ENCODE results near the gene SYNGR4.
"Not testable (repeated sequence)": the region's sequence is repeated elsewhere in the genome, so short reads cannot be mapped to it uniquely, and the experiment has no call there.

The SYNGR4 gene

DNA sequence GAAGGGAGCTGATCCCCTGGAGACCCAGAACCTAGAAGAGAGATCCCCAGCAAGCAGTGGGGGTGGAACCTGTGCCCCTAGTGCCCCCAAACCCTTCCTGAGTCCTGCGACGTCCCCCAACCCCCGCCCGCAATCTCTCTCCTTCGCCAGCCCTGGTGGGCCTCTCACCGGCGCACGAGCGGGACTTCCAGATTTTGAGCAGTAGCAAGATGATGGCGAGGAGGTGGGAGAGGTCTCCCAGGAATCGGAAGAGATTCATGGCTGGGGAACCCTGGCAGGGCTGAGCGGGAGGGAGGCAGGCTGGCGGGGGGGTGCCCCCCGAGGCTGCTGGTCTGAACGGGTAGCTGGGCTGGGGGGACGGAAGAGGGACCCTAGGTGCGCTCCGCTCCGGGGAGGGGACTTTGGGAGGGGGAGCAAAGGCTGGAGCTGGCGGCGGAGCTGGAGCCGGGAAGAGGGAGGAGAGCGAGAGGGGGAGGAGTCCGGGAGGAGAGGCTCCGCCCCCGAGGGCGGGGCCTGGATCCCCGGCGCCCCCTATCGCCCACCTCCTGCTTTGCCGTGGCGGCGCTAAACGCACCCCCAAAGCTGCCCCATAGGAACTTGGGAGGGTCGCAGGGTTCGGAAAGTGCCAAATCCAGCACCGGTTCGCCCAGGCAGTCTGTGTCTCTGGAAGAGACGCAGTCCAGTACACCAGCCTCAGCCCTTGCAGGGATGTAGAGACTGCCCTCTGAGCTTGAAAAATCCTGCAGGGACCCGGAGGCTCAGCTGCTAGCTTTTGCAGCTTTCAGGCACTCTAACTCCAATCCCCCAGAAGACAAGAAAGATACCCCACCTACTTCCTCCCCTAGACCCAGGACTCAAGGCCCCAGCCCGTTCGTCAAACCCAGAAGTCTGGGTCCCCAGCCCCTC is 27.2 kb downstream of the SYNGR4 start, which contains the start of gene KDELR1:
Gene KDELR1, minus strand, starts transcription at position 452 of the 906 bp plus-strand sequence. Its CDS starts 193 bp downstream, at position 259.
- no peak for TF ChIP-seq ZNF8 (CRISPR knock-in tag; IDR thresholded peaks at IDR 0.05)
- TF ChIP-seq, protein P1, sequence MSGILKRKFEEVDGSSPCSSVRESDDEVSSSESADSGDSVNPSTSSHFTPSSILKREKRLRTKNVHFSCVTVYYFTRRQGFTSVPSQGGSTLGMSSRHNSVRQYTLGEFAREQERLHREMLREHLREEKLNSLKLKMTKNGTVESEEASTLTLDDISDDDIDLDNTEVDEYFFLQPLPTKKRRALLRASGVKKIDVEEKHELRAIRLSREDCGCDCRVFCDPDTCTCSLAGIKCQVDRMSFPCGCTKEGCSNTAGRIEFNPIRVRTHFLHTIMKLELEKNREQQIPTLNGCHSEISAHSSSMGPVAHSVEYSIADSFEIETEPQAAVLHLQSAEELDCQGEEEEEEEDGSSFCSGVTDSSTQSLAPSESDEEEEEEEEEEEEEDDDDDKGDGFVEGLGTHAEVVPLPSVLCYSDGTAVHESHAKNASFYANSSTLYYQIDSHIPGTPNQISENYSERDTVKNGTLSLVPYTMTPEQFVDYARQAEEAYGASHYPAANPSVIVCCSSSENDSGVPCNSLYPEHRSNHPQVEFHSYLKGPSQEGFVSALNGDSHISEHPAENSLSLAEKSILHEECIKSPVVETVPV (CRISPR knock-in tag; IDR thresholded peaks at IDR 0.05): no peak
- peak; percentile 76 for ATAC-seq

DNA sequence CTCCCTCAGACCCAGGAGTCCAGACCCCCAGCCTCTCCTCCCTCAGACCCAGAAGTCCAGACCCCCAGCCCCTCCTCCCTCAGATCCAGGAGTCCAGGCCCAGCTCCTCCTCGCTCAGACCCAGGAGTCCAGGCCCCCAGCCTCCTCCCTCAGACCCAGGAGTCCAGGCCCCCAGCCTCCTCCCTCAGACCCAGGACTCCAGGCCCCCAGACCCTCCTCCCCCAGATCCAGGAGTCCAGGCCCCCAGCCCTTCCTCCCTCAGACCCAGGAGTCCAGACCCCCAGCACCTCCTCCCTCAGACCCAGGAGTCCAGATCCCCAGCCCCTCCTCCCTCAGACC is 27.8 kb downstream of the SYNGR4 start:
- ATAC-seq: not testable (repeated sequence)

DNA sequence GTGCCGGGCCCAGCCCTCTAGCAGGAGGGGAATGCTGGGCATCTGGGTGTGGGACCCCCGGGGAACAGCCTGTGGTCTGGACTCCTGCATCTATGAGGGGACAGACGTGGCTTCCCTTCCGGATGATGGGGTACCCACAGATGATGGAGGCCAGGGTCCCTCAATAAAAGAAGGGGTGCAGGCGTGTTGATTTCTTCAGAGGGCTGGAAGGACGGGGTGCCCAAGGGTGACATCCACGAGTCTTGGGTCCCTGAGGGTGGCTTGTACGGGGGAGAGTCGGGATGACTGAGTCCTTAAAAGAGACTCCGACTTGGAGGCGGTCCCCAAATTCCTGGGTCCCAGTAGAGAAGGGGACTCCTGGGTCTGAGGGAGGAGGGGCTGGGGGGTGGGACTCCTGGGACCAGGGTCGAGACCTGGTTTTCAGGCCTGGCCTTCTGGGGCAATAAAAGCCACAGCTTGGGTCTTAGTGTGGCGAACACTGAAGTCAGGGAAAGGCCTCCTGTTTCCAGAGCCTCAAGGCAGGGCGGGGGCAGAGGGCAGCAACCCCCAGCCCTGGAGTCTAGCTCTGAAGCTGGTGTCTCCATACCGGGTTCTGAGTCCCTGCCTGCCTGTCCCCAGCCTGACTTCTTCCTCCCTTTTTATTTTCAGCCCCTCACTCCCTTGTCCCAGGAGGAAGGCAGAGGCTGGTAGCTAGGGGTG is 28.8 kb downstream of the SYNGR4 start:
- peak; percentile 0; the same call in 1 of the 3 replicates for ATAC-seq
- TF ChIP-seq CSDC2 (CRISPR knock-in tag; IDR thresholded peaks at IDR 0.05): no peak
- no peak for TF ChIP-seq ZC3H10 (CRISPR knock-in tag; IDR thresholded peaks at IDR 0.05)
- no peak for TF ChIP-seq ISL1 (CRISPR knock-in tag; IDR thresholded peaks at IDR 0.05)
- TF ChIP-seq, protein P2, sequence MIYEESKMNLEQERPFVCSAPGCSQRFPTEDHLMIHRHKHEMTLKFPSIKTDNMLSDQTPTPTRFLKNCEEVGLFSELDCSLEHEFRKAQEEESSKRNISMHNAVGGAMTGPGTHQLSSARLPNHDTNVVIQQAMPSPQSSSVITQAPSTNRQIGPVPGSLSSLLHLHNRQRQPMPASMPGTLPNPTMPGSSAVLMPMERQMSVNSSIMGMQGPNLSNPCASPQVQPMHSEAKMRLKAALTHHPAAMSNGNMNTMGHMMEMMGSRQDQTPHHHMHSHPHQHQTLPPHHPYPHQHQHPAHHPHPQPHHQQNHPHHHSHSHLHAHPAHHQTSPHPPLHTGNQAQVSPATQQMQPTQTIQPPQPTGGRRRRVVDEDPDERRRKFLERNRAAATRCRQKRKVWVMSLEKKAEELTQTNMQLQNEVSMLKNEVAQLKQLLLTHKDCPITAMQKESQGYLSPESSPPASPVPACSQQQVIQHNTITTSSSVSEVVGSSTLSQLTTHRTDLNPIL (CRISPR knock-in tag; IDR thresholded peaks at IDR 0.05; ENCODE audit: low read depth): no peak
- no peak for TF ChIP-seq ESRRG (CRISPR knock-in tag; IDR thresholded peaks at IDR 0.05)
- TF ChIP-seq, protein P3, sequence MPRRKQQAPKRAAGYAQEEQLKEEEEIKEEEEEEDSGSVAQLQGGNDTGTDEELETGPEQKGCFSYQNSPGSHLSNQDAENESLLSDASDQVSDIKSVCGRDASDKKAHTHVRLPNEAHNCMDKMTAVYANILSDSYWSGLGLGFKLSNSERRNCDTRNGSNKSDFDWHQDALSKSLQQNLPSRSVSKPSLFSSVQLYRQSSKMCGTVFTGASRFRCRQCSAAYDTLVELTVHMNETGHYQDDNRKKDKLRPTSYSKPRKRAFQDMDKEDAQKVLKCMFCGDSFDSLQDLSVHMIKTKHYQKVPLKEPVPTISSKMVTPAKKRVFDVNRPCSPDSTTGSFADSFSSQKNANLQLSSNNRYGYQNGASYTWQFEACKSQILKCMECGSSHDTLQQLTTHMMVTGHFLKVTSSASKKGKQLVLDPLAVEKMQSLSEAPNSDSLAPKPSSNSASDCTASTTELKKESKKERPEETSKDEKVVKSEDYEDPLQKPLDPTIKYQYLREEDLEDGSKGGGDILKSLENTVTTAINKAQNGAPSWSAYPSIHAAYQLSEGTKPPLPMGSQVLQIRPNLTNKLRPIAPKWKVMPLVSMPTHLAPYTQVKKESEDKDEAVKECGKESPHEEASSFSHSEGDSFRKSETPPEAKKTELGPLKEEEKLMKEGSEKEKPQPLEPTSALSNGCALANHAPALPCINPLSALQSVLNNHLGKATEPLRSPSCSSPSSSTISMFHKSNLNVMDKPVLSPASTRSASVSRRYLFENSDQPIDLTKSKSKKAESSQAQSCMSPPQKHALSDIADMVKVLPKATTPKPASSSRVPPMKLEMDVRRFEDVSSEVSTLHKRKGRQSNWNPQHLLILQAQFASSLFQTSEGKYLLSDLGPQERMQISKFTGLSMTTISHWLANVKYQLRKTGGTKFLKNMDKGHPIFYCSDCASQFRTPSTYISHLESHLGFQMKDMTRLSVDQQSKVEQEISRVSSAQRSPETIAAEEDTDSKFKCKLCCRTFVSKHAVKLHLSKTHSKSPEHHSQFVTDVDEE (CRISPR knock-in tag; IDR thresholded peaks at IDR 0.05): no peak
- TF ChIP-seq OSR1 (CRISPR knock-in tag; IDR thresholded peaks at IDR 0.05): no peak
- TF ChIP-seq BACH2 (CRISPR knock-in tag; IDR thresholded peaks at IDR 0.05; ENCODE audit: borderline replicate concordance): no peak
- TF ChIP-seq ZFP30 (CRISPR knock-in tag; IDR thresholded peaks at IDR 0.05): no peak
- no peak for TF ChIP-seq SNAI2 (CRISPR knock-in tag; IDR thresholded peaks at IDR 0.05)
- TF ChIP-seq ZNF565 (CRISPR knock-in tag; conservative IDR thresholded peaks at IDR 0.05; ENCODE audit: low read depth): no peak
- TF ChIP-seq ZNF8 (CRISPR knock-in tag; IDR thresholded peaks at IDR 0.05): no peak
- no peak for TF ChIP-seq TOX (CRISPR knock-in tag; IDR thresholded peaks at IDR 0.05; ENCODE audit: borderline replicate concordance)
- TF ChIP-seq, protein P1 (CRISPR knock-in tag; IDR thresholded peaks at IDR 0.05): no peak

- ATAC-seq: peak; percentile 43
- TF ChIP-seq TOX (CRISPR knock-in tag; IDR thresholded peaks at IDR 0.05; ENCODE audit: borderline replicate concordance) (no peak), CSDC2 (CRISPR knock-in tag; IDR thresholded peaks at IDR 0.05) (no peak), ZNF8 (CRISPR knock-in tag; IDR thresholded peaks at IDR 0.05) (no peak), RARB (CRISPR knock-in tag; IDR thresholded peaks at IDR 0.05) (no peak), ESRRG (CRISPR knock-in tag; IDR thresholded peaks at IDR 0.05) (no peak), PPARA (CRISPR knock-in tag; IDR thresholded peaks at IDR 0.05; ENCODE audit: borderline replicate concordance) (no peak), ZFP30 (CRISPR knock-in tag; IDR thresholded peaks at IDR 0.05) (no peak), BACH2 (CRISPR knock-in tag; IDR thresholded peaks at IDR 0.05; ENCODE audit: borderline replicate concordance) (no peak), OSR1 (CRISPR knock-in tag; IDR thresholded peaks at IDR 0.05) (no peak), ISL1 (CRISPR knock-in tag; IDR thresholded peaks at IDR 0.05) (no peak), SNAI2 (CRISPR knock-in tag; IDR thresholded peaks at IDR 0.05) (no peak), ZNF565 (CRISPR knock-in tag; conservative IDR thresholded peaks at IDR 0.05; ENCODE audit: low read depth) (no peak), ARNTL (CRISPR knock-in tag; IDR thresholded peaks at IDR 0.05; ENCODE audit: borderline replicate concordance, low read depth) (no peak)
- TF ChIP-seq, protein P2 (CRISPR knock-in tag; IDR thresholded peaks at IDR 0.05; ENCODE audit: low read depth): no peak
- TF ChIP-seq, protein P3 (CRISPR knock-in tag; IDR thresholded peaks at IDR 0.05): no peak
Observed at GRCh38 chr19:48393559-48394330, 29.6 kb downstream of the SYNGR4 start, which contains the start of gene GRIN2D. TSS of gene GRIN2D (plus strand) at chr19:48393668. CDS start at chr19:48398393, 4,725 bp downstream.

All from SK-N-SH treated with all-trans-retinoic acid at 6 μM for 48 hours (cell line).